Osteocyte (in vitro differentiated cells): ENCODE results near the gene SLC18A3. TPM values are rescaled to one million over a fixed set of nuclear protein-coding genes. Genes with fewer than 3 reads are reported as not detected.

Experiments used
- DNase-seq: peaks from one replicate; pipeline ENCODE4 v3.0.0; 2021; ENCODE audit warnings: mixed read lengths; ENCODE audit not compliant: unreplicated experiment; ENCODE audit errors: extremely low spot score
- H3K27ac Mint-ChIP-seq: one replicate; pipeline ENCODE4 v1.8.0; 2021; ENCODE audit warnings: mild to moderate bottlenecking, mixed read lengths; ENCODE audit not compliant: unreplicated experiment
- H3K27me3 Mint-ChIP-seq: one replicate; pipeline ENCODE4 v1.8.0; 2021; ENCODE audit warnings: mixed read lengths; ENCODE audit not compliant: unreplicated experiment
- H3K36me3 Mint-ChIP-seq: one replicate; pipeline ENCODE4 v1.8.0; 2021; ENCODE audit warnings: mixed read lengths; ENCODE audit not compliant: unreplicated experiment
- H3K4me1 Mint-ChIP-seq: one replicate; pipeline ENCODE4 v1.8.0; 2021; ENCODE audit warnings: mixed read lengths; ENCODE audit not compliant: unreplicated experiment
- H3K4me3 Mint-ChIP-seq: one replicate; pipeline ENCODE4 v1.8.0; 2021; ENCODE audit warnings: mild to moderate bottlenecking, moderate library complexity, mixed read lengths; ENCODE audit not compliant: unreplicated experiment
- H3K9me3 Mint-ChIP-seq: one replicate; pipeline ENCODE4 v1.8.0; 2021; ENCODE audit warnings: mixed read lengths; ENCODE audit not compliant: unreplicated experiment
- total RNA-seq: library from RNA; stranded (reverse); gene quantifications from 2 replicates; pipeline ENCODE4 v1.2.1, GENCODE V29; 2021
- TF ChIP-seq, protein P1 (sequence below): fragments of 200-600 bp; sonication (generic); IDR thresholded peaks from 2 replicates; pipeline ENCODE4 v1.5.0; 2021; ENCODE audit warnings: antibody characterized with exemption, mild to moderate bottlenecking, moderate library complexity

The SLC18A3 gene
- total RNA-seq, 1 donor from 2014 or later, result 0.32 TPM

DNA sequence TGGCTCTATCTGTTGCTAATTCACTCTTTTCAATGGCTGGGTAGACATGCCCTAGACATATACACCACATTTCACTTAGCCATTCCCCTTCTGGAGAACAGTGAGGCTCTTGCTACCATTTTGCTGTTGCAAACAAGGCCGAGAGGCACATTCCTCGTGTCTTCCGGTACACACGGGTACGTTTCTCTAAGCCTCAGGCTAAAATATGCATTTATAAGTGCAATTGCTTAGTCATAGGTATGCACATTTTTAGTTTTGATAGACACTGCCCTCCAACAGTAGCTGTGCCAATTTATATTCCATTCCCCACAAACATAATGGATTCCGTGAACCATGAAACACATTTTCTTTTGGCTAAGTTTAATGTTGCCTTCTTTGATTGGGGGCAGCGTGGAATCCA lies 16.9 kb downstream of the SLC18A3 start:
- Mint-ChIP-seq H3K4me1 (no peaks in the 10 kb centered on the region), H3K4me3 (no peak overlapping the region), H3K36me3 (no peaks in the 10 kb centered on the region), H3K27me3 (peaks cover 4% of the 10 kb centered on the region), H3K9me3 (no peaks in the 10 kb centered on the region), H3K27ac (no peak overlapping the region)
- DNase-seq, result no peak
- TF ChIP-seq, protein P1, sequence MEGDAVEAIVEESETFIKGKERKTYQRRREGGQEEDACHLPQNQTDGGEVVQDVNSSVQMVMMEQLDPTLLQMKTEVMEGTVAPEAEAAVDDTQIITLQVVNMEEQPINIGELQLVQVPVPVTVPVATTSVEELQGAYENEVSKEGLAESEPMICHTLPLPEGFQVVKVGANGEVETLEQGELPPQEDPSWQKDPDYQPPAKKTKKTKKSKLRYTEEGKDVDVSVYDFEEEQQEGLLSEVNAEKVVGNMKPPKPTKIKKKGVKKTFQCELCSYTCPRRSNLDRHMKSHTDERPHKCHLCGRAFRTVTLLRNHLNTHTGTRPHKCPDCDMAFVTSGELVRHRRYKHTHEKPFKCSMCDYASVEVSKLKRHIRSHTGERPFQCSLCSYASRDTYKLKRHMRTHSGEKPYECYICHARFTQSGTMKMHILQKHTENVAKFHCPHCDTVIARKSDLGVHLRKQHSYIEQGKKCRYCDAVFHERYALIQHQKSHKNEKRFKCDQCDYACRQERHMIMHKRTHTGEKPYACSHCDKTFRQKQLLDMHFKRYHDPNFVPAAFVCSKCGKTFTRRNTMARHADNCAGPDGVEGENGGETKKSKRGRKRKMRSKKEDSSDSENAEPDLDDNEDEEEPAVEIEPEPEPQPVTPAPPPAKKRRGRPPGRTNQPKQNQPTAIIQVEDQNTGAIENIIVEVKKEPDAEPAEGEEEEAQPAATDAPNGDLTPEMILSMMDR, result no peak

DNA sequence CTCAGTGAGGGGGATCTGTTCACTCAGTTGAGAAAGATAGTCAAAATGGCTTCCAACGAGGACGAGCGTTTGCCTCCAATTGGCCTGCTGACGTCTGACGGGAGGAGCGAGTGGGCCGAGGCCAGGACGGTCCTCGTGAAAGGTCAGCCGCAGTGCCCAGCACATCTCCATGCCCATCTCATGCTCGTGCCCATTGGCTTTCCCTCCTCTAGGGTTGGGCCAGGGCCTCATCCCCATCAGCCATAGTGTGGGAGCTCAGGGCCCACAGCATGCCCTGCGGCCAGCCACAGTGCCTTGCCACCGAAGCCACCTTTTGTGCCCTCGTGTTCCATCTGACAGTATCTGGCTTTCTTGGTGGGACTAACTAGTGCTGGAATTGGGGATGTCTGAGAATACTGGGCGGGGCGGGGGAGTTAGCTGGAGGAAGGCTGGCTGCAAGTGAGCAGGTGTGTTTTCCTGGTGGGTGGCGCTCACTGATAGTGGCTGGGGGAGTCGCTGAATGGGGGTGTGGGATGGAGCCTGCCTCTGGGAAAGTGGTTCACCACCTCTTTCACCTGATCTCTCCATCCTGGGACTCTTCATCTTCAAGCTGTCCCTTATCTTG lies 17.6 kb downstream of the SLC18A3 start:
- Mint-ChIP-seq H3K27ac (no peak overlapping the region), H3K4me3 (no peak overlapping the region), H3K27me3 (peaks cover 4% of the 10 kb centered on the region), H3K9me3 (no peaks in the 10 kb centered on the region), H3K4me1 (no peaks in the 10 kb centered on the region), H3K36me3 (no peaks in the 10 kb centered on the region)
- TF ChIP-seq, protein P1, result no peak
- no peak for DNase-seq

DNA sequence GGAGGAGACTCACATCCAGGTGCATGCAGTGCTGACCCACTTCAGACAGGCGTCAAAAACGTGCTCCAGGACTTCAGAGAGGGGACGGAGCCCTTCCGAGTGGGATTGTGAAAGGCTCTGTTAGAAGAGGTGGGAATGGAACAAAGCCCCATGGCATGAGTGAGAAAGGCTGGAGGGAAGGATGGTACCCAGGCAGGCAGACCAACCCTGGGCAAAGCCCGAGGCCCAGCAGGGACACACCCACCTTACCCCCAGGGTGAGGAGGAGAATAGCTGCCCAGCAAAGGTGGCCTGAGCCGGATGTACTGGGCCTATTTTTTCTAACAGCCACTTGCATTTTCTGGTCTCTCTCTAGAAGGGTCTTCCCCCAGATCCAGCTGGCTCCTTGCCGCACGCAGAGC lies 18.5 kb downstream of the SLC18A3 start:
- peaks cover 4% of the 10 kb centered on the region for H3K27me3 Mint-ChIP-seq
- TF ChIP-seq, protein P1, result no peak
- no peaks in the 10 kb centered on the region for H3K9me3 Mint-ChIP-seq
- H3K36me3 Mint-ChIP-seq, result no peaks in the 10 kb centered on the region
- no peak for DNase-seq
- H3K4me1 Mint-ChIP-seq, result no peaks in the 10 kb centered on the region
- H3K4me3 Mint-ChIP-seq, result no peak overlapping the region
- no peak overlapping the region for H3K27ac Mint-ChIP-seq

DNA sequence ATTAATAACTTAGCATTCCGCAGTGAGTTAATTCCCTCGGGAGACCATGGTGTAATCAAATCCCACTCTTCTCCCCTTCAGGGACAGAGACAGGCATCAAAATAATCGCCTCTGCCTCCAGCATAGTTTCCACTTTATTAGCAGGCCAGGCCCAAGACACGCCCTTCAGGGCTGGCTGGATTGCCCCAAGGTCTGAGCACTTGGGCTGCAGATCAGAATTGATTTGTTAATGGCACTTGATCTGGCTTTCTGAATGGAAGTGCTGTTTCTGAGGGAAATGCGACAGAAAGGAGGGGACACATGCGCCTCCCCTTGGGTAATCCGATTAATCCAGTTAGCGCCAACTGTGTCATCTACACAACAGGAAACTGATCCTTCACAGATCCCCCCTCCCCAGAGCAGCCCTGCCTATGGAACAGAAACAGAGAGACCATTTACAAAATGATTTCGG lies 19.3 kb downstream of the SLC18A3 start:
- no peaks in the 10 kb centered on the region for H3K4me1 Mint-ChIP-seq
- no peaks in the 10 kb centered on the region for H3K9me3 Mint-ChIP-seq
- peaks cover 6% of the 10 kb centered on the region for H3K27me3 Mint-ChIP-seq
- DNase-seq, result no peak
- no peaks in the 10 kb centered on the region for H3K36me3 Mint-ChIP-seq
- TF ChIP-seq, protein P1, result no peak
- no peak overlapping the region for H3K4me3 Mint-ChIP-seq
- H3K27ac Mint-ChIP-seq, result no peak overlapping the region

DNA sequence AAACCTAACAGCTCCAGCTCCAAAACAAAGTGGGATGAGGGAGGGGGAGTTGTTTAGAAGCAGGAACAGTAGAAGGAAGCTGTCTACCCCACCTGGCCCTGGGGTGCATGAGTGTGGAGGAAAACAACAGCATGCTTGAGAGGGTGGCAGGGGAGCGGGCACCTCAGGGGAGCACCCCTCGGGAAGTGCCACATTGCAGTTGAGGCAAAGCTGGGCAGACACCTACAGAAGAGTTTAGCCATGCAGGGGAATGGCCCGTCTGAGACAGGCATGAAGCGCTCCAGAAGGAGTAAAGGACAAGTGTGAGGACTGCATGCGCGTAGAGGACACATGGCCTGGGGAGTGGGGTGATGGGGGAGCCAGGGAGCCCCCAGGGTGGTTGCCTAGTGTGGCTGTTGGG lies 21.9 kb downstream of the SLC18A3 start:
- Mint-ChIP-seq H3K27me3 (peaks cover 28% of the 10 kb centered on the region), H3K4me3 (no peak overlapping the region), H3K27ac (no peak overlapping the region), H3K36me3 (no peaks in the 10 kb centered on the region), H3K9me3 (no peaks in the 10 kb centered on the region), H3K4me1 (no peaks in the 10 kb centered on the region)
- no peak for DNase-seq
- TF ChIP-seq, protein P1, result no peak
